Adrenal gland (tissue), 5 donors: ENCODE measurements around the gene CTAGE9.

Source experiments
- POLR2A ChIP-seq, 2 donors: fragments of 450-650 bp; IDR thresholded peaks; one replicate each; pipeline ENCODE4 v1.6.1; 2017; ENCODE audit warnings: antibody characterized with exemption in 2 of 2, mild to moderate bottlenecking in 2 of 2, moderate library complexity in 1 of 2
- TF ChIP-seq, protein P1 (sequence below), 6 experiments: fragments of 450-650 bp in 4 of 6; fragments of 200-600 bp in 2 of 6; sonication (generic) in 1 of 6; IDR thresholded peaks; 1 replicate in 5 of 6; 2 replicates in 1 of 6; pipeline versions ENCODE4 v1.5.1 to v1.8.0; 2016 to 2021; ENCODE audit warnings: antibody characterized with exemption in 6 of 6, mild to moderate bottlenecking in 2 of 6, moderate library complexity in 1 of 6
- donor health status: DM: no; HTN: no; CAD: no.

DNA sequence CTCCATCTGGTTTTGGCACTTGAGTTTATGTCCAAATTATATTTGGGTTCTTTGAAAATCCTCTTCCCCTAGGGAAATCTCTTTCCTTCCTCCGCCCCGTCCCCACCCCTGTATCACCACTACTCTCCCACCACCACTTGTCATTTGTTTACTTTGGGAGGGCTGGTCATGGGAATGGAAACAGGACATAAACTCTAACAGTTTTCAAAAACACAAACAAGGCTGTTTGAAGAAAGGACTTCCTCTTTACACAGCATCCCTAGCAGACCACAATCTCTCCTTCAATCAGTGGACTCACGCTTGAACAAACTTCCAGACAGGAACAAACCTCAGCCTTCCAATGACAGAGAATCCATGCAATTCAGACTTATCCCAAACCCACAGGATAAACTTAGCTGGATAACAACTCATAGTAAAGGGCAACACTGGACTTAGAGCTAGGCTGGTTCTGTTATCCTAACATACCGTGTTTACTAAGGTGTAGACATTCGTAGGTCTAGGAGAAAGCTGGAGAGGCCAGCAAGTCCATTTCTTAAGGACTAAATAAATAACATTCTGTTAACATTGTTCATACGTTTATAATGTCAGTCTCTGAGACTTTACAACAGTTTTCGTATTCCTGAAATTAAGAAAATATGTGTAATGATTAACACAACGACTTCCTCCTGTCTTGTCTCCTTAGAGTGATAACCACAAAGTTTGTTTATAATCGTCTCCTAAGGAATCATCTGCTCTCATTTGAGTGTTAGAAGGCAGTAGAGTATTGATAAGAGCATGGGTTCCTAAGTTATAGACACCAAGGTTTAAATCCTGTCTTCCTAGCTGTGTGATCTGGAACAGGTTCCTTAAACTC lies 44.1 kb upstream of the CTAGE9 start:
- TF ChIP-seq, protein P1, sequence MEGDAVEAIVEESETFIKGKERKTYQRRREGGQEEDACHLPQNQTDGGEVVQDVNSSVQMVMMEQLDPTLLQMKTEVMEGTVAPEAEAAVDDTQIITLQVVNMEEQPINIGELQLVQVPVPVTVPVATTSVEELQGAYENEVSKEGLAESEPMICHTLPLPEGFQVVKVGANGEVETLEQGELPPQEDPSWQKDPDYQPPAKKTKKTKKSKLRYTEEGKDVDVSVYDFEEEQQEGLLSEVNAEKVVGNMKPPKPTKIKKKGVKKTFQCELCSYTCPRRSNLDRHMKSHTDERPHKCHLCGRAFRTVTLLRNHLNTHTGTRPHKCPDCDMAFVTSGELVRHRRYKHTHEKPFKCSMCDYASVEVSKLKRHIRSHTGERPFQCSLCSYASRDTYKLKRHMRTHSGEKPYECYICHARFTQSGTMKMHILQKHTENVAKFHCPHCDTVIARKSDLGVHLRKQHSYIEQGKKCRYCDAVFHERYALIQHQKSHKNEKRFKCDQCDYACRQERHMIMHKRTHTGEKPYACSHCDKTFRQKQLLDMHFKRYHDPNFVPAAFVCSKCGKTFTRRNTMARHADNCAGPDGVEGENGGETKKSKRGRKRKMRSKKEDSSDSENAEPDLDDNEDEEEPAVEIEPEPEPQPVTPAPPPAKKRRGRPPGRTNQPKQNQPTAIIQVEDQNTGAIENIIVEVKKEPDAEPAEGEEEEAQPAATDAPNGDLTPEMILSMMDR (IDR thresholded peaks at IDR 0.05) = no peak
- TF ChIP-seq POLR2A (IDR thresholded peaks at IDR 0.05) = no peak
